DND-41 (cell line): Measurements from ENCODE around the gene TSHB.

Source experiments
- CTCF ChIP-seq: IDR thresholded peaks from 2 replicates; pipeline ENCODE4 v1.5.1; 2012; ENCODE audit warnings: borderline replicate concordance, low read length, moderate library complexity, mild to moderate bottlenecking; ENCODE audit not compliant: poor library complexity, severe bottlenecking; ENCODE audit errors: extremely low read depth
- EZH2 ChIP-seq: IDR thresholded peaks from 3 replicates; pipeline ENCODE4 v1.6.1; 2012; ENCODE audit warnings: borderline replicate concordance, low read depth, mild to moderate bottlenecking, moderate library complexity, low read length, inconsistent platforms; ENCODE audit not compliant: severe bottlenecking

DNA sequence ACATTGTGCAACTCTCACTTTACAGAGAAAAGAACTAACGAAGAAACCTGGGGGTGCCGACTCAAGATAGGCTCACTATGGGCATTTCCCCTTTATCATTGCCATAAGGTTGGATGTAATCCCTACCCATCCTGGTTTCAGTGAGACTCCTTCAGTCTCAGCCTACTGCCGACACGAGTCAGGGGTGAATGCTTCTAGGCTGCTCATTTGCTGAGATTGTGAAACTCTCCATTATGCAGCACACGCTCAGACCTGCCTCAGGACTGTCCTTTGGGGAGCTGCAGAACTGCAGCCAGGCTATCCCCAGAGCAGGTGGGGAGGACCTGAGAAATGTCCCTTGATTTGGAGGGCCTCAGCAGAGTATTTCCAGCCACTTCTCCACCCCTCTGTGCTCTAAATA, 22.2 kb downstream of the TSHB start:
- no peak for TF ChIP-seq CTCF
- TF ChIP-seq EZH2: no peak
